HCEC 1CT (cell line): ENCODE measurements around the gene PYGO2.
A peak's percentile ranks its signal among the peaks of the same experiment; 100 is the strongest.

Experiments used
- DNase-seq: peaks from one replicate; pipeline ENCODE4 v3.0.0-alpha.2; 2017

The PYGO2 gene

DNA sequence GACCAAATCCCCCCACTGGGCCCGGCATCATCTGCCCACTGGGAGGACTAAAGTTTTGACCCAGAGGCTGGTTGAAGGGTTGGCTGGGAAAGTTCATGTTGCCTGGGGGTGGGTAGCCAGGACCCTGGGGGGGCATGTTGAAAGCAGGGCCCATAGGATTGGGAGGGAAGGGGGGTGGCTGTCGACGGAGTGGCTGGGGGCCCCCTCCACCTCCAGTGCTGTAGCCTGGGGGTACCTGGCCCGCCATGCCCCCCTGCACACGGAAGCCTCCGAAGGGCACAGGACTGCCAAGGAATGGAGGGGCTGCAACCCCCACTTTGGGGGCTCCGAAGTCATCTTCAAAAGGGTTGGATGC is 2.2 kb downstream of the PYGO2 start:
- no peak for DNase-seq

DNA sequence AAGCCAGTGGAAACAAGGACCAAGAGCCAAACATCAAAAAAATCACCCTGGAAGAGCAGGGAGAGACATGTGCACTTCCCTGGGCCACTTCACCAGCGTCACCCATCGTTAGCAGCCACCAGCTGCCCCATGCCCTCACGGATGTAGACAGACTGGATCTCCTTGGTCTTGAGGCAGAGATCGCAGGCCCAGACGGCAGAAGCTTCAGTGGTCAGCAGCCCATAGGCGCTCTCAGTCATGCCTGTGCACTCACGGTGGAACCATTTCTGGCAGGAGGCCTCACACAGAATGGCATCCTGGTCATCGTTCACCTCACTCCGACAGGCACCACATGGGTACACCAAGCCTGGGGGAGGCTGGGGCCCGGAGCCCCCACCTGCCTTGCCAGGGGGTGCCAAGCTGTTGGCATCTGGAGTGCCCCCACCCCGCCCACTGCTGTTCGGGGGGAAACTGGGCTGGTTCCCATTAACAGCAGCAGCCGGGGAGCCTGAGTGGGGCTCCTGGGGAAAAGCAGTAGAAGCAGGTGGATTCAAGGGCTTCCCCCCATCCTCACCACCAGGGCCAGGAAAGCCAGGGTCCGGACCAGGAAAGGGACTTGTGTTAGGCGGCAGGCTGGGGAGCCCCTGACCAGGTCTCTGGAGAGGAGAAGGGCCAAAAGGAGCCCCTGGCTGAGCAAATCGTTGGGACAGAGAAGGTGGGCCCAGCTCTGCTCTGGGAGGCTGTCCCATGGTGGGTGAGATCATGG is 2.7 kb downstream of the PYGO2 start:
- no peak for DNase-seq

DNA sequence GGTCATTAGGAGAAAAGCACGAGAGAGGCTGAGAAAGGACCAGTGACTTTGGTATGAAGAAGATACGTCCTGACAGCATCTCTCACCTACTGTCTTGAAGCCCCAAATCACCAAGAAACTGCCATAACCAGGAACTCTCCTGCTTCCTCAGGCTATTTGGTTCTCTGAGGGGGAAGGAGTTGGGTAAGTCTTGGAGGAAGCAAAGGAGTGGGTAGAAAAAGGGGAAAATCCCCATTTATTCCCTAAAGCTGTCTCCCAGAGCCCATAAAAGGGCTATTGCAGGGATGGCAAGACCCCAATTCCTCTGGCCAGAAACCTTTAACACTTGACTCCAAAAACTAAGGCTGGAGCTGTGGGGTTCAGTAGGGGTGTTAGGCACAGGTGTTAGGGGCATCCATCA is 3.5 kb downstream of the PYGO2 start:
- DNase-seq = no peak

DNA sequence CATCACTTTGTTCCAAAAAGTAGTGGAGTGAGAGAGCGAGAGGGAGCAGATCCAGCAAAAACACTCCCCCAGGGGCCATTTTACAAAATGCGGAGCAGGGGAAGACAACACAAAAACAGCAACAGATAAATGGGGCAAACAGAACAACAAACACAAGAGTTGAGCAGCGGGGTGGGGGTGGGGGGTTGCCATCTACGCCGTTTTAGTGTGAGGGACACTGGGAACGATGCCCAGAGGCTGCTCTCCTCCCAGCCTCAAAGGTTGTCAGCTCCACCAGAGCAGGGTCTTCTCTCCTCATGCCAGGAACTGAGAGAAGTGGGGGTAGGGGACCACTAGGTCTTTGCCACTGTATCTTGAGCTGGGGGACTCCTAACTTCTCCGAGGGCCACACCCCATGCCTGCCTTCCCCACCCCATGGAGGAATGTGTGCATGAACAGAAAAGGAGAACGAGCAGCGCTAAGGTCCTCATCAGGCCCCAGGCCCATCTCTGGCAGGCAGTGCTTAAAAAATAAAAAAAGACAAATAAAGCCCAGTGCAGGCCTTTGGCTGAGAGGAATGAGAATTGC is 4.4 kb downstream of the PYGO2 start:
- no peak for DNase-seq

DNA sequence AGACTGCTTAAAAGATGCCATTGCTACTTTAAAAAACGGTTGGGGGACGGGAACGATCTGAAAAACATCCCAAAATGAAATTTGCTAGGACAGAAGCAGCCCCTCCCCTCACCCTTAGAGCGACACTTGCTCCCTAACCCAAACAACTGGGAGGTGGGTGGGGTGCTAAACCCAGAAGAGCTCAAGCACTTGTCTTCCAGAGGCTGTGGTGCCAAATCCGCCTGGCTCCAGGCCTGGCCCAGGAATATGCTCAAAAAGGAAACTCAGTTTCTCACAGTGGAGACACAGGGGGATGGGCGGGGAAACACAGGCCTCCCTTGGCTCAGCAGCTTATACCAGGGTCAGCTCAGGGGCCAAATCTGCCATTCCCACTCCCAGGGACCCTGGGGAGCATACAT is 5.0 kb downstream of the PYGO2 start:
- DNase-seq = no peak

DNA sequence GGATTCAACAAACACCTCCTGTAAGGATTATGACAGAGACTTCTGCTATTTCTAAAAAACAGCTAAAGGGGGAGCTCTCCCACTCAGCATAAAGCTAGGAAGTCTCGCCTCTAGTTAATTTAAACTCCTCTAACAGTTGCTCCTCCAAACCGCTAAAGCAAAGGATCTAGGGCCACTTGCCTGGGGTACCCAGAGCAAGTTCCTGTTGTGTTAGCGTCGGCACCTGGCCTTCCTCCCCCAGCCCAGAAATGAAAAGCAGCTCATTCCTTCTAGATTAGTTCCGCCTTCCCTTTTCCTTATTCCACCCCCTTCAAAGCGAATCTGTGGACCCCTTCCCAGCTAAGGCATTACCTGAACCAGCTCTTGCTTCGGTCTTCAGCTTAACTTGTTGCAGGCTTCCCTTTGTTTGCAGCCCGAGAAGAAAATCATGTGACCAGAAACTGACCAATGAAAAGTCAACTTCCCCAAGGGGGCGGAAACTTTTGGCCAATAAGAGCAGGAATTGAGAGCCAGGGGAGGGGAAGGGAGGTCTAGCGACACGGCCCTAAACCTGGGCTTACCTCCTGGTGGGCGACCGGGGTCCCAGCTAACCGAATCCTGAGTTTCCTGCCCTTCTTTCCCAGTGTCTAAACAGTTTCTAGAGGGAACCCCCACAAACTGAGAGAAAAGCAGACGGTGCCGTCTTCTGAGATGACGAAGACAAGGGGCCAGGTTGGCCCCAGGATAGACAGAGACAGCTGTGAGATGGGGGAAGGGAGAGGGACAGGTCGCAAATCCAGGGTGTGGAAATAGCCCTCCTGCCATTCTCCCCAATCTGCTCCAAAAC is 5.7 kb downstream of the PYGO2 start, which contains the start of gene PBXIP1:
Gene PBXIP1, minus strand, starts transcription at position 382 of the 826 bp plus-strand sequence. CDS start 2,378 bp downstream, outside the sequence.
- peak; percentile 76 for DNase-seq

DNA sequence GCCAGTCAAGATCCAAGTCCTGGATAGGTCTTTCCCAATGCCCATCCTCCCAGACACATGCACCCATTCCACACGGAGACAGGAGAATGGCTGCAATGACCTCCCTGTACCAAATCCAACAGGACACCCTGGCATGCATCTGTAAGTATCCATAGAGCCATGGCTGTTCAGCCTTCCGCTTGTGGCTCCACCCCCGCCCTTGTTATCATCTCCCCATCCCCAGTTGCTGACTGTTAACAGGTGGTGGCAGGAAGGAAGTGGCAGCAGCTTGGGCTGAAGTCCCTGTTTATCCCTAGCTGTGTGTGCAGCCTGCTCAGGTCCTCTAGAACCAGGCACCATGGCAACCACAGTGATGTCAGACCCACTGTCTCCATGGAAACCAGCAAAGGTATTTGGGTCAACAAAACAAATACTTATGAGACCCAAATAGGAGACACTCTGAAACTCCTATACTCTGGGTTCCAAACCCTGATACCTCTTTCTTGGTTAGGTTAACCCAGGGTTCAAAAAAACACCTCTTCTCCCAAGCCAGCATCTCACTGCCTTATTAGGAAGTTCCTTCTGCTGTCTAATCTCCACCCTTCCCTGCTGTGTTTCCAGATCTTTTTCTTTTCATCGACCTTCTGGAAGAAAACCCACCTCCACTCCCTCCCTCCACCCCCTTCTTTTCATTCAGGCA is 6.4 kb downstream of the PYGO2 start:
- DNase-seq = peak; percentile 37

DNA sequence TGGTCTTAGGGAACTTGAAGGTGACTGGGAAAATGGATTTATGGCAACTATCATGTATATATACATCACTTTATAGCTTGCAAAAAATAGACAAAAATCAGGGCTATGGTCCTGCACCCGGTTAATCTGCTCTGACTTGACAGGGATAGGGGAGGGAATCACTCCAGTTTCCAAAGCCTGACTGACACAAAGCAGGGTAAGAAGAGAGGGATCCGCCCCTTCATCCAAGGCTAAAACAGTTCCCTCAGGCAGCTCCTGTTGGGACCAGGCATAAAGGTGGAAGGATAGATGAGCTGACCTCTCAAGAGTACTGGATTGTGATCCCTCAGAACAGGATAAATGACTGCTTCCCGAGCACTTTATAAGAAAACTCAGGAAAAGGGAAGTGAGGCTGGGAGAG is 7.0 kb downstream of the PYGO2 start:
- DNase-seq = no peak

DNA sequence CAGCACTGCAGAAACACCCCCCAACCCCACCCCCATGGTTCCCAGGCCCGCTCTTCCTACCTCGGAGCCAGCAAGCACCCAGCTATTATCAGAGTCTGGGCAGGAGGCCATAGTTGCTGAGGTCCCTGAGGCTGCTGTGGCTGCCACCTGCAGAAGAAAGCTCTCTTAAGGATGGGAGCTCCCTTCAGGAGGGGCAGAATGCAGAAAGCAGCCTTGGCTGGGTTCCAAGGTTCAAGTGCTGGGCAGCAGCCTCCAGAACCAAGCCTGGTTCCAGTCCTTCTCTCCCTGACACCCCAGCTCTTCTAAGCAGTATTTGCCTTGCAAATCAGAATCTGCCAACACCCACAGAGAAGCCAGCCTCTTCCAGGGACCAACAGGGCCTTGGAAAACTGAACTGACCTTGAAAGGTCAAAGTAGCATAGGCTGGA is 8.0 kb downstream of the PYGO2 start:
- no peak for DNase-seq

DNA sequence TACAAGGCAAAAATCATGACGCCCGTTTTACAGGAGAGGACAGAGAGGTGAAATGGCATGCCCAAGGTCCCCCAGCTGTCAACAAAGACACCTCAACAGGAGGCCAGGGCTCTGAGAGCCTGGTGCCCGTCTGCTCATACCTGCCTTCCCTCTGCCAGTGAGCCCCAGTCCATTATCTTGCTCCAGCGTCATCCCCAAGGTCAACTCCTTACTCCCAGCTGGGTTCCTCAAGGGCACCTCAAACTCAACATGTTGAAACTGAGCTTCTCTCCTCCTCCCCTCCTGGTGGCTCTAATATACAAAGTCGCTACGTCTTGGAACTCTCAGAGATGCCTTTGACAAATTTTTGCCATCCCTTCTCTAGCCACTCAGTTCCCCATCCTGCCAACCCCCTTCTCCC is 8.9 kb downstream of the PYGO2 start:
- no peak for DNase-seq

DNA sequence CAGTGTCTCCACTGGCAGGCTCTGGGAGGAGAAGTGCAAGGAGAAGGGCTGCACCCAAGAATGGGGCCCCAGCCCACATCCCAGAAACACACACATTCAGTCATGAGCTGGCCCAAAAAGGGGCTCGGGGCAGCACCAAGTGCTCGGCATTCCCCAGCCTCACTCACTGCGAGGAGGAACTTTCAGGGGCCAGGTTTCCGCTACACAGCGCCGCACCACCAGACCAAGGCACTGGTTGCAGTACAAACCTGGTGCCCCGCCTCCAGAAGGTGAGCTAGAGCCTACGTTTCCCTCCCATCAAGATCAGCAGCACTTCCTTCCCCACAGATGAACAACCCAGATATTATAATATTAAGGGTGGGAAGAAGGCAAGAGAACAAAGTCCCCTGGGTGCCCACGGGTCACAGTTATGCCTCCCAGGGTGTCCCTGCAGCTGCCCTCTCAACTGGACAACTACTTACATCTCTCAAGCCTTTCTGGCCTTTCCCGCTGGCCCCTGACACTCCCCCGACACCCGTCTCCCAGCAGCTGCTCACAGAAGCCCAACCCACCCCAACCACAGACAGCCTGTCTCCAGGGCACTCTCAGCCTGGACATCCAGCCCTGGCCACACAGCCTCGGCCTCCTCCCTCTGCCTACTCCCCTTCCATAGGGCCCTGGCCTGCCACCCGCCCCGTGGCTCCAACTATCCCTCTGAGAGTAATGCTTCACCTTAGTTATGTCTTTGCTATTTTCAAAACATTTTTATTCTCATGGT is 9.5 kb downstream of the PYGO2 start:
- DNase-seq = no peak

DNA sequence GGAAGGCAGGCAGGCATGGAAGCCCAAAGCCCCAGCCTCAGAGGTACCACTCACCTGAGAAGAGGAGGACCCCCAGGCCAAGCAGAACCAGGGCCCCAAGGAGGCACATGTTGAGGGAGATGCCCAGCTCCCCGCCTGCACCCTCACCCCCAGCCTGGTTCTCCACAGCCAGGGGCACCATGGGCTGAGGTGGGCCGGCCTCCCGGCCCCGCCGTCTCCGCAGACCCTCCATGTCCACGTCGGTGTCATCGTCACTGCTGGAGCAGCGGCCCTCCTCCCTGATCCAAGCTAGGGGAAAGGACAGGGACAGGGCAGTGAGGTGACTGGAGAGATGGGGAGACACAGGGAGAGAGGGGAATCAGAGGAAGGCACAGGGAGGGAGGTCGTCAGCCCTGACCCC is 13.5 kb downstream of the PYGO2 start:
- DNase-seq = no peak

DNA sequence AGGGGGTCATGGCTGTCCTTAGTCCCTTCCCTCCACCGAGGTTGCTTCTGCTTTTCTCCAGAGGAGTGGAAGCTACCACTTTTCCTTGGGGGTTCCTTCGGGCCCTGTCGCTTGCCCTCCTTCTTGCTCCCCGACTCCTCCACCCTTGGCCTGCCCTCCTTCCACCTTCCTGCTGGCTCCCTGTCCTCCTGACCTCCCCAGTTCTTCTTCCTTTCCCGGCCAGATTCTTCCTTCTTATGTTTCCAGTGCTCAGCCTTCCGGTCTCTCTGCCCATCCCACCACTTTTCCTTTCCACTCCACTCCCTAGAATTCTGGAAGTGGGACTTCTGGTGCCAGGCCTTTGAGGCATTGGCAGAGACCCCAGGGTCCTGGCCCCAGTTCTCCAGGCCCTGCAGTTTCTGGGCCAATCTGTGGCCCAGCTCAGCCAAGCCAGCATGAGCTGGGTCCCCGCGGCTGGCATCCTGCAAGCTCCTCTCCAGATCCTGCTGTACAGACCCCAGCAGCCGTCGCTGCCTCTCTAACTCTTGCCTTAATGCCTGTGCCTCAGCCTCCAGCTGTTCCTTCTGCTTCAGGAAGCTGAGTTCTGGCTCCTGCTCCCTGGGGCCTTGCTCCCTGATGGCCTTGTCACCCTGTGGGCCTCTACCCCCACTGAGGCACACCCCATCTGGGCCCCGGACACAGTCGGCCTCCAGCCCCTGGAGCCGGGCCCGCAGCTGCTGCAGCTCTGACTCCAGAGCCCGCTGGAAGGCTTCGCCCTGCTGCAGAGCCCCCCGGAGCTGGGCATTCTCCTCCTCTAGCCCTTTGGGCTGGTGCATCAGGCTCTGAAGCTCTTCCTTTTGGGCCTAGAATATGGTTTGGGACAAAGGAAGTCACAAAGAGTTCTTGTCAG is 15.4 kb downstream of the PYGO2 start:
- no peak for DNase-seq

DNA sequence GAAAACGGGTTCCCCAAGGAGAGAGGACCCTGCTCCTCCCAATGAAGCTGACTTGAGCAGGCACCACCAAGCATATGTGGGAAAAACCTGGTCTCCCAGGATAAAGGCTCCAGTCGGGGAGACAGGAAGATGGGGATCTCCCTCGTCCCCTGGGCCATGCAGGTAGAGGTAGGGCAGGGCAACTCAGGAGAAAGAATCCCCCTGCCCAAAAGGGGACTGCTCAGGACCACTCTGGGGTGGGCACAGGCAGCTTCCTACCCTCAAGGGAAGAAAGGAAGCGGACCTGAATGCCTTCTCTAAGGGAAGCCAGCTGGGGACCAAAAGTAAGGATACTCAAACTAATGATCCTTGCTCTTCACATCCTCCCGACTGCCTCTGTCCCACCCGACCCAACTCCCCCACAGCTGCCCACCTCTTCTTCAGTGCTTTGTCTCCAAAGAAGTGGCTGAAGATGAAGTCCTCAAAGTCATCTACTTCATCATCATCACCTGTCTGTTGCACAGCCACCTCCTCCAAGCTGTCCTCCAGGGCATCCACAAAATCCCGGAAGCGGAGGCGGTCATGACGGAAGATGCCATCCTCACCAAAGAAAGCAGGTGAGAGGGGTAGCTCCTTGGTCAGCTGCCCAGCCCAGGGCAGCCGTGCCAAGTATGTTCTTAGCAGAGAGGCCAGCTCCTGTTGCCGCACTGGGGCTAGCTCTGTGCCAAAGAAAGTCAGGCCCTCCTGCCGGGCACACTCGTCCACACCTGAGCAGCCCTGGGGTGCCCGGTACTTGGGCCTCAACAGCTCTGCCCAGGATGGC is 16.2 kb downstream of the PYGO2 start:
- DNase-seq = no peak

DNA sequence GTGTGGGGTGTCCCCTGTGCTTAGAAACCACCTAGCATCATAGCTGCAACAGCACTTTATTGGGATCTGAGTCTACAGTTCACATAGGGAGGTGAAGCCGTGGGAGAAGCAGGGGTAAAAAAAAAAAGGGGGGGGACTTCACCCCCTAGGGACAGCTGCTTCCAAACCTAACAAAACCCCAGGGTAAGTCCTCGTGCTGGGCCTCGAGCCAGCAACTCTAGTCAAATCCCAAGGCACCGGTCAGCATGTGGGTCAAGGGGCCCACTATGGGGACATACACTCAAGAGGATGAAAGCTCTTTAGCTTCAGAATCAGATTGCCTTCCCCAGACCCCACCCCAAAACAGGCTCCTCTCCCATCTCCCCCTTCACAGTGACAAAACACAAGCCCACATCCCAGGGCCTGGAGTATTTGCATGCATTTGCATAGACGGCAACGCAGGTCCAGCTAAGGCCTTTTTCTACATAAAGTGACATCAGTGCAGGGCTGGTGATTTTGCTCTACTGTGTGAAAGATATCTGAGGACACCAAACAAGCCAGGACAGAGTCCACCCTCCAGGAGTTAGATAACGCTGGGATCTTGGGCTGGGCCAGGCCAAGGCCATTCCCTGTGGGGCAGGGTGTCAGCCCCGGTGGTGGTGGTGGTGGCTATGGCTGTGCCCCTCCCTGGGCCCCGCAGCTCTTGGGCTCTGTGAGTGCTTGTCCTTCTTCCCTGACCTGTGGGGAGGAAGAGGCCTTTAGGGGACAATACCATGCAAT is 17.0 kb downstream of the PYGO2 start:
- no peak for DNase-seq

DNA sequence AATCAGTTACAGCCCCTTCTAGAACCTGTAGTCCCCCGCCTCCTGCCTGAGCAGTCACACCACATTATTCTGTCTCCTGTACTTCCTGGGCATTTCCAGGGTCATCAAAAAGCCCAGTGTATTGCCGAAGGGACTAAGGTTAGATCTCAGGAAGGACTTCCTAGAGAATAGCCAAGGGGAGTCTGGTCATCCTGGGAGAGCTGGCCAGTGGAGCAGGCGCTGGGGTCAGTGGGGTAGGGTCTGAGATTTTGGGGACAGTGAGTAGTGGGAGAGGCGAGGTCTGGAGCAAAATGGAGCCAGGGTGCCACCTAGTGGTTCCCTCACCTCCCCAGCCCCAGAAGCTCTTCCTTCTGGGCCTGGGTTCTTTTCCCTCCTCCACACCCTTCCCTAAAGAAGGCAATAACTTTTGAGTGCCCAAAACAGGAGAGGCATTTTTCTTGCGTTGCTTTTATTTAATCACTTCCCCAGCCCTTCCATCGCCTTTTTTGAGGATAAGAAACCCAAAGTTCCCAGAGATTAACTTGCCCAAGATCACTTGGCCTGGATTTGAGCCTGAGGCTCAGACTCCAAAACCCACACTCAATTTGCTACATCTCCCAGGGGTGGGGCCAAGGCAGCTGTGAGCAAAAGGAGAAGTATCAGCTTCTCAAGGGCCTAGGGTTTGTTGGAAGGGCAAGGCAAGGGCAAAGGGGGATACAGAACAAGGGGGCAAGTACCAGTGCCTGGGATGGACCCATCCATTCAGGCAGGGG is 17.8 kb downstream of the PYGO2 start:
- DNase-seq = peak; percentile 22

DNA sequence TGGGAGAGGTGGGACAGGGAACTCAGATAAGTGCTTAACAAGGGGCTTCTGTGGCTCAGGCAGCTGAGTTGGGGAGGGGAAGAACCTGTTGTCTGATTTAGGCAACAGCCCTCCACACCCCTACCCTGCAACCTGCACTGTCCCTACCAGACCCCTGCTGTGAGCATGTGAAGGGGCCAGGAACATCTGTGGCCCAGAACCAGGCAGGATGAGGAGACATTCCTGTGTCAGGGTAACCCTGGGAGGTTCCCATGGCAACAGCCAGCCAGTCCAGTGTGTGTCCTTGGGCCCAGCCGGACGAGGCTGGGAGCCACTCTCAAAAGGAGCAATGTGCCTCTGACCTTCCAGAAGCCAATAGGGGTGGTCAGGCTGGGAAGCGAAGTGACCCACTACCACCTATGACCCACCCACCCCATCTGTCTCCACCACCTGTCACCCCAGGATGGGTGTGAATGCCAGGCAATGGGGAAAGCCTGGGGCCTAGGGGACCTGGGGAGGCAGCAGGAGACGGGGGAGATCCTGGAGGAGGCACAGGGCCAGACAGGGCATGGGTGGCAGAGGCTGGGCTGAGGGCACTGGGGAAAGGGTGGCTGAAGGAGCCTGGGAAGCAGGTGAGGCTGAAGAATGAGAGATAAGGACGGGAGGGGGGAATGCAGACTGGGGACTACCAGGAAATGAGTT is 20.1 kb downstream of the PYGO2 start:
- DNase-seq = no peak

DNA sequence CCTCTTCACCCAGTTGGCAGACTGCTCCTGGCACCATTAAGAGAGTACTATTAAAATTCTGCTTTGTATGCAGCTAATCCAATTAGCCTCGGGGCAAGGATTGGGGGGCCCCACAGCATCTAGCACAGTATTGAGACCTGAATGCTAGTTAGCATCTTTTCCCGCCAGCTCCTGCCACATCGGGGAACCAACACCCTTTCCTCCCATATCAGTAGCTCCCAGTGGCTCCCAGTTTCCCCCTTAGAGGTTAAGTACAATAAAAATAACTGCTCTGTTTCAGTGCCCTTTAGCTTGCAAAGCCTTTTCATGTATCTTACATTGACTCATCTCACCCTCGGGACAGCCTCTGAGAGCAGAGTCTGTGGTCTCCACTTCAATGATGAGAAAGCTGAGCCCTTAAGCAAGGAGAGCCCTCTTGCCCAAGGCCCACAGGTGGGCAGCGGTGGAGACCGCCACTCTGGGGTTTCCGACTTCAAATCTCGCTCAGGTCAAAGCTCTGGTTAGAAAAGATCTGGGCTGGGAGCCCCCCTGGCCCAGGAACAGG is 20.9 kb downstream of the PYGO2 start:
- DNase-seq = no peak
